Measurements from ENCODE around the gene RBM48.
"Not testable (repeated sequence)": the region's sequence is repeated elsewhere in the genome, so short reads cannot be mapped to it uniquely, and the experiment has no call there.

The RBM48 gene
- 37.5 reads per million, percentile 62 among the genes with 10 or more reads in this experiment for total RNA-seq

DNA sequence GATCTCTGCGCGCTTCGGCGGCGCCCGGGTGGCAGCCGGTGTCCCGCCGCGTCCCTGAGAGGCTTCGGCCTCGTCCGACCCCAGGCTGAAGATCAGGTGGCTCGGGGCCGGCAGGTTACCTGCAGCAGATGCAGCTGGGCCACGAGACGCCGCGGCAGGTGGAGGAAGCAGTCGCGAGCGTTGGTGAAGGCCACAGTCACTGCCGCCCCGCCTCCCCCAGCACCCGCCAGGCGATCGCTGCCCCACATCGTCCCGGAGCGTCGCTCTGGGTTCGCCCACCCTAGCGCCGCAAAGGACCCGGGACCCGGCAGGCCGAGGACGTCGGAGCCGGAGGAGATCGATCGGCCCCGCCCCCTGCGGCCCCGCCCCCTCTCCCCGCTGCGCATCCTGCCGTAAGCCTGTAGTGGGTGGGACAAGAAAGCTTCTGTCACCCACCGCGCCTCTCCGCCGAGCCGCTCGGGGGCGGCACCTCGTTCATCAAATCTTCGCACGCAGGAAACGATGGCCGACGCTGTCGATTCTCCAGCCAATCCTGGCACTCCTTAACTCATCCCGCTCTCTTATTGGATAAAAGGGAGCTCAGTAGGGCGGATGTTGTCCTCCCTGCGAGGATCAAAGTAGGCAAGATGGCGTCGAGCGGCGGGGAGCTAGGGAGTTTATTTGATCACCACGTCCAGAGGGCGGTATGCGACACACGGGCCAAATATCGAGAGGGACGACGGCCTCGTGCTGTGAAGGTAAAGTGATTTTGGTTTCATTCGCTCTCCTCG lies at the start of gene RBM48, which contains the start of gene PEX1:
TSS of gene RBM48 (plus strand) at position 608 of the 770 bp plus-strand sequence. CDS start at position 627, 19 bp downstream.
TSS of gene PEX1 (minus strand) at position 333 of the 770 bp plus-strand sequence. CDS start at position 248, 85 bp downstream.
- DNase-seq: peak; percentile 91

DNA sequence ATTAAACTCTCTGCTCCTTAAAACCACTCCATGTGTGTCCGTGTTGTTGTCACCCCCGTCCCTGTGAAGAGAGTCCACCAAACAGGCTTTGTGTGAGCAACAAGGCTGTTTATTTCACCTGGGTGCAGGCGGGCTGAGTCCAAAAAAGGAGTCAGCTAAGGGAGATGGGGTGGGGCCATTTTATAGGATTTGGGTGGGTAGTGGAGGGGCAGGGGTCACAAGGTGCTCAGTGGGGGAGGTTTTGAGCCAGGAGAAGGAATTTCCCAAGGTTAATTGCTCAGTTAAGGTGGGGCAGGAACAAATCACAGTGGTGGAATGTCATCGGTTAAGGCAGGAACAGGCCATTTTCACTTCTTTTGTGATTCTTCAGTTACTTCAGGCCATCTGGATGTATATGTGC lies 49.4 kb upstream of the RBM48 start:
- DNase-seq: not testable (repeated sequence)

DNA sequence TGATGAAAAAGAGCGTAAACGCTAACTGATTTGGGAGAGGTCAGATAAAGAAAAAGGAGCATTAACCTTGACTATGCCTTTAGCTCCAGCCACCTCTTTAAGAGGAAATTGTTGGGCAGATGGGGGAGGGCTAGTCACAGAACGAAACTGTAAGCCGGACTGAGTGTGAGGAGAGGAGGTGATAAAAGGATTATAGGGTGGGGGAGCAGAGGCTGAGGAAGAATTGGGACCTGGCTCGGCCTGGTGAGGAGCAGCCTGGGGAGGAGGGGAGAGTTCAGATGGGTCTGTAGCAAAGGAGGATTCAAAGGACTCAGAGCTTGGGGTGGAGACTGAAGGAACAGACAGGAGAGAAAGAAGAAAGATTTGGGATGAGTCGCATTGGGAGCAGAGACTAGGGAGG lies 45.0 kb upstream of the RBM48 start:
- not testable (repeated sequence) for DNase-seq

DNA sequence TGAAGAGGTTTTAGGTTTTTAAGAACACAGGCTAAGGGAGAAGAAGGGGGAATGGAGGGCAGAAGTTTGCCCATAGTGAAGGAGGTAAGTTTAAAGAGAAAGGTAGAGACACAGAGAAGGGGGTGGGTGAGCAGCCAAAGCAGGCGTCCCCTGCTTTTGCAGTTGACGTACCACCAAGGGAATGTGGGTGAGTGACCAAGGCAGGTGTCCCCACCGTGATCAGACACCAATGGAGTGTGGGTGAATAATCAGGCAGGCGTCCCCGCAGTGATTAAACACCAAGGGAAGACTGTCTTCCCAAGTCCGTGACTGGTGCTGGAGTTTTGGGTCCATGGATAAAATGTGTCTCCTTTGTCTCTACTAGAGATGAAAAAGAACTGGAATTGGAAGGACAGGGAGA lies 44.4 kb upstream of the RBM48 start:
- DNase-seq: not testable (repeated sequence)

DNA sequence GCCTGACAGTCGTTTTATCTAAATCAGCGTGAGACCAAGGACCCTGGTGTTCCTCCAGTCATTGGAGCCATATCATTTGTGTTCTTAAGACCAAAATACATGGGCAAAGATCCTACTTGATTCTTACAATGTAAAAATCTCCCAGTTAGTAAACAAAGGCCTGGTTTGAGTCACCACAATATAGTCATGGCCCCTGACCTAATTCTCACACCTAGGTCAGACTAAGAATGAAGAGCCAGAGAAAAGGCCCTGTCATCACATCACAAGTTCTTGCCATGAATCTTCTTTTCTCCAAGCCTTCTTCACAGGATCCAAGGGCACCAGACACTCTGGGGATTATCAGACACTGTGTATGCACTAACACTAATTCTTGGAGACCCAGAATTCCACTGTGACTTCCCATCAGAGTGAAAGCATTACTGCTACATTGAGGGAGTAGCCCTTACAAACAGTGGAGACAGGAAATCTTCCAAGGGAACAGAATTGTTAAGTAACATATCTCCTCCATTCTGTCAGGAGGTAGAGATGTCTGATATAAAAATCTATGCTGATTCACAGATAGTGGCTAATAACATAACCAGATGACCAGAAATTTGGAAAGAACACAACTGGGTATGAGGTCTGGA lies 43.2 kb upstream of the RBM48 start:
- no peak for DNase-seq

DNA sequence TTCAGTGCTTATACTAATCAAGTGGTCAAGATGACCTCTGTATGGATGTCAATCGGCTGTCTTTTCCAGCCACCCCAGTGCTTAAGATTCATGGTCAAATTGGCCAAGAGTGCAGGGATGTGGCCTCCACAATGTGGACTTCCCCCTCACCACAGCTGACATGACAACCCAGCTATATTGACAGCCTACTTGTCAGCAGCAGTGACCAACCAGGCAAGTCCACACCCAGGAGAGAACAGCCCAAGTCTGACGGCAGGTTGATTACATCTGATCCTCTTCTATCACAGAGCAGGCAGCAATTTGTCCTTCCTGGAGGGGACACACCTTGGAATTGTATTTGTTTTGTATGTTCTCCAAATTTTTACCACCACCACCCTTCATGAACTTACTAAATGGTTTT lies 42.6 kb upstream of the RBM48 start:
- DNase-seq: no peak

DNA sequence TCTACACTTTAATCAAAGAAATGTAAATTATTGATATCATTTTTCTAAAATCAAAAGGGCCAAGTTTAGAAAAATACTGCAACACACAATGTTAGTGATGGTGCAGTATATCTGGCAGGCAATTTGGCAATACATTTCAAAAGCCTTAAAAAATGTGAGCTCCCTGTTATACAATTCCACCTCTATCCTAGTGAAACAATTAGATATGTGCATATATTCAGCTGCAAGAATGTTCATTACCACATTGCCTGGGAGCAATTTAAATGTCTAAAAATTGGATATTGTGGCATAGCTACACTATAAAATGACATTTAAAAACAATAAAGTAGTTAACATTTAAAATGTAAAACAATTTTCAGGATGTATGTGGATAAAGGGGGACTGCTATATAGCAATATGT lies 40.8 kb upstream of the RBM48 start:
- no peak for DNase-seq

DNA sequence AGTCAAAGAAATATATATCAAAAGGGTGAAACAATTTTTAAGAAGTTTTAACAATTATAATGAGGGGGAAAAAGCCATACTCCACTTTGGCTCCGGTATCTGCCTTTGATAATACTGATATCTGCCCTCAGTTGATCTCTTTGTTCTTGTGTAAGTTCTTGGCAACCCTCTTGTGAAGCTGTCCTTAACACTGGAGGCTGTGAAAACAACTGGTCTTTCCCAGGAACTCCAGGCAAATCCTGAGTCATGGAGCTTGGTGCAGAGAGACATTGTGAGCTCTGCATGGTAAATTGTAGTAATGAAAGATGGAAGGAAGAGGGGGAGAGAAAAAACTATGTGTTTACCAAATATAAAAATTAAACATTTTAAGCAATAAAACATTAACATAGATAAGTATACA lies 39.0 kb upstream of the RBM48 start:
- DNase-seq: no peak

DNA sequence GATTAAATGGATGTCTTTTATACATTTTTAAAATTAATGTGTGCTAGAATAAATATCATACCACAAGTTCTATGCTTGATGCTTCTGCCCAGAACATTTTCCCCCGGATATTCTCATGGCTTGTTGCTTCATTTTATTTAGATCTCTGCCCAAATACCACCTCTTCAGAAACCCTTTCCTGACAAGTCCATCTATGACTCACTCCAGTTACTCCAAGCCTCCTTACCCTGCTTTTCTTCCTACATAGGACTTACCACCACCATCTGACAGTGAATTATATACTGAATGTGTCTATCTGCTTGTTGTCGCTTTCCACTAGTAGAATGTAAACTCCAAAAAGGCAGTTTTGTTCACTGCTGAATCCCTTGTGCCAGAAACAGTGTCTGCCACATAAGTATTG lies 31.7 kb upstream of the RBM48 start:
- DNase-seq: no peak

DNA sequence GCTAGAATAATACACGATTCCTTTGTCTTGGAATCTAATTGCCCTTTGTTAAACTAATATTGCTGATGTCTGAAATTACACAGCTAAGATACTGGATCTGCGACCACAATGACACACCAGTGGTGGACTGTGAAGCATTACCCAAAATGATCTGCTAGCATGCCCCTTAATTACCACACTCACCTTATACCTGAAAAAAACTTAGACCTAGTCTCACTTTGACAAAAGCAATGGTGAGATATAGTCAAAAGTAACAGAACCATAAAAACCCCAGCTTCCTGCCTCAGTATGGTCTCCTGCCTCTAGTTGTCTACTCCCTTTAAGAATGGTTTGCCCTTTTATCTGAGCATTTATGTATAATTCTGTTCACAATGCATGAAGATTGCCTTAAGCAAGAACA lies 30.0 kb upstream of the RBM48 start:
- no peak for DNase-seq

DNA sequence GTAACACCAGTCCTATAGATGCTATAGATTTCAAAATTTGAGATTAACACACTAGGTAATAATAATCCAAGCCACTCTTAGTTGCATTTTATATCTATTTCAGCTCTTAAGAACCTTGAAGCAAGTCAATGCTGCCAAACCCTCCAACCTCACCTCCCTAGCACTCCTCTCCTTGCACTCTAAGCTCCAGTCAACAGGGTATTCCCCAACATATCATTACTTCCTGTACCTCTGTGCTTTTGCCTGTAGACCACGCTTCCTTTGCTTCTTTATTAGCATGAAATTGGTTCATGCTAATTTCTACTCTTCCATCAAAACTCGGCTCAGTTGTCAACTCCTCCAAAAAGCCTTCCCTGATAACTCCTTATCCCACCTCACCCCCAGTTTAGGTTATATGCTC lies 24.8 kb upstream of the RBM48 start:
- DNase-seq: no peak

DNA sequence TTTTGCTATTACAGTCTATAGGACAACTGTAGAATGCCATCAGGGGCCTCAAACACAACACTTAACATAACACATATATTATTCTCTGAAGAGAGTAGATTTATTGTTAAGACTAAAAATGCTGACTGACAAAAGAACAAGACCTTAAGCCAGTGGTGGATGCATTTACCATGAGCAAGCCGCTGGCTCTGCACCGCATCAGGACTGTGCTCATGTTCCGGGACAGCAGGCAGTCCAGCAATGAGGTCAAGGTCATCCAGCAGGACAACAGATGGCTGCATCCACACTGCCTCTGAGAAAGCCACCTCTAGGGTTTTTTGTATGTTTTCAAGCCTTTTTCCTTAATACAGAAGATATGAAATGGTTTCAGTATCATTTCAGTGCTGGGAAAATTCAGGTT lies 24.0 kb upstream of the RBM48 start:
- DNase-seq: no peak

DNA sequence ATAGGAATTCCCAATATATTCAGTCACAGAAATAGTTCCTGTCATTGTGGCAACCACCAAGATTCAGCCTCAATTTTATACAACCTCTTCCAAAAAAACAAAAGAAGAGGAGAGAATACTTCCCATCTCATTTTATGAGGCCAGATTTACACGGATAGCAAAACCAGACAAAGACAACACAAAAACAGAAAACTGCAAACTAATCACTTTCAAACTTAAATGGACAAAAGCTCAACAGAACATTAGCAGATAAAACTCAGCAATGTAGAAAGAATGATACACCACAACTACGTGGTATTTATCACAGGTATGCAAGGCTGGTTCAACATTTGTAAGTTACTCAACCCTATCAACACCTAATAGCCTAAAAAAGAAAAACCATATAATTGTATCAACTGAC lies 22.2 kb upstream of the RBM48 start:
- no peak for DNase-seq

DNA sequence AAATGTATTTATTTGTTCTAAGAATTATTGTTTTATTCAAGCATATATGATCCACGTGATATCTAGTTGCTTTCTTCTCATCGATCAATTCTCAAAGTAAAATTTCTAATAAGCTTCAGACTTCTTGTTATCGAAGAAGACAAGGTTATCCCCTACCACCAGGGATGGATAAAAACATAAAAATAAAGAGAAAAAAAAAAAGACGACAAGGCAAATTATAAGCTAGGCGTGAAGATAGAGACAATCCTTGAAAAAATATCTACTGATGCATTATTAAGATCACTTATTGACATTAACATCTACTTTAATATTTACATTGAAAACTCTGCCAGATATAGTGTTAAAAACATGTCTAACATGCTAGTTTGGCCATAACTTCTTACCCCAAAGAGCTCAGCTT lies 19.6 kb upstream of the RBM48 start:
- no peak for DNase-seq

DNA sequence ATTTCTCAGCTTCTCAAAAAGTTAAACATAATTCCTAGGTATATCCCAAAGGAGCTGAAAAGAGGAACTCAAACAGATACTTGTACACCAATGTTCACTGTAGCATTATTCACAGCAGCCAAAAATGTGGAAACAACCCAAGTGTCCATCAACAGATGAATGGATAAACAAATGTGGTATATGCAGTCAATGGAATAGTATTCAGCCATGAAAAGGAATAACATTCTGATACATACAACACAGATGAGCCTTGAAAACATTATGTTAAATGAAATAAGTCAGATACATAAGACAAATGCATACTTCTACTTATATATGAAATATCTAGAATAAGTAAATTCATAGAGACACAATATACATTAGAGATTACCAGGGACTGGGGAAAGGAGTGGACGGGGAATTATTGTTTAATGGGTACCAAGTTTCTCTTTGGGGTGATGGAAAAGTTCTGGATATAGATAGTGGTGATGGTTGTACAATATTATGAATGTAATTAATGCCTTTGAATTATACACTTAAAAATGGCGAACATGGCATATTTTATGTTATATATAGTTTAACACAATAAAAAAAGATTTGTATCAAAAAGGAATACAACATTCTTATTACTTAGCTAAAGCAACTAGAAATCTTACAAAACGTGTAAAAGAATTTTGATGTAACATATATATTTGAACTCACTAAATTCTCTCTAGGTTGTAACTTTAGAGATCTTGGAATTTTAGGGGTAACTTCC lies 15.3 kb upstream of the RBM48 start:
- DNase-seq: no peak

DNA sequence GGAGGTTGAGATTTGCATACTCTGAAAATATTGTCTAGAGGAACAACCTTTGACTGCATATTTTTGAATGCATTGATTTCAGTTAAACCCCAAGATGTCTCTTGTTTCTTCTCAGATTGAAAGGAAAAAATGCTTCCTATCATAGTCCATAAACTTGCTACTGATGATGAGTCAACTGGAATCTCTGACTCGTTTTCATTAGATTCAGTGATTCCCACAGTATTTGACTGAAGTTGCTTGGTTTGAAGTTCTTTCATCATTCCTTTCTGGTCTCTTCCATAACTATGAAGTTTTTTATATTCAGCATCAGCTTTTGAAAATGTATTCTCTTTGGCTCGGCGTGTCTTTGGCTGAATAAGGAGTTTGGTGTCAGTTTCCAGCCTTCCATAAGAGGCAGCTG lies 11.0 kb upstream of the RBM48 start:
- DNase-seq: no peak

DNA sequence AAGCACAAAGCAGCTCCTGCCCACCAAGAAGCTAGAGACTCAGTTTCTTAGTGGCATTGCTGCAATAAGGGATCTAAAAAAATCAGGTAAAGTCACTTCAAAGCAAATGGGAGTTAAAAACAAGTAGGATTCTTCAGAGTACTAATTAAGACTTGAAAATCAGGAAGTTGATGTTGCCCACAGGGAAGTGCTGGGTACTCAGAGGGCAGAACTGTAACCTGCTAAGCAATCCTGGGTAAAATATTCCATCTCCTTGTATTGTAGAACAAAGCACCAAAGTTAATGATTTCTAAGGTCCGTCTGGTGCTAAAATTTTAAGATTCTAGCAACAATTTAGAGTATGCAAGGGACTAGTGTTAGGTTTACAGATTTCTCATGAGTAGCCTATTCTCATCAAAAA lies 8.6 kb upstream of the RBM48 start:
- DNase-seq: no peak

DNA sequence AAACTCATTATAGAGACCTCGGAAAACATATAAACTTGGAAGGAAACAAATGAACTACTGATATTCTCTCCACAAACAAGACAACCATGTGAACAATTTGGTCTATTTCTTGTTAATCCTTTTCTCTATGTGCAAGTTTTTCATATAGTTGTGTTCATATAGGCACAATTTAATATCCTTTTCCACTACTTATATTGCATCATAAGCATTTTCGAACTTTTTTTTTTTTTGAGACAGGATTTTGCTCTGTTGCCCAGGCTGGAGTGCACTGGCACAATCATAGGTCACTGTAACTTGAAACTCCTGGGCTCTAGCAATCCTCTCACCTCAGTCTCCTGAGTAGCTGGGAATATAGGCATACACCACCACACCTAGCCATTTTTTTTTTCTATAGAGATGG lies 5.5 kb upstream of the RBM48 start:
- DNase-seq: no peak

DNA sequence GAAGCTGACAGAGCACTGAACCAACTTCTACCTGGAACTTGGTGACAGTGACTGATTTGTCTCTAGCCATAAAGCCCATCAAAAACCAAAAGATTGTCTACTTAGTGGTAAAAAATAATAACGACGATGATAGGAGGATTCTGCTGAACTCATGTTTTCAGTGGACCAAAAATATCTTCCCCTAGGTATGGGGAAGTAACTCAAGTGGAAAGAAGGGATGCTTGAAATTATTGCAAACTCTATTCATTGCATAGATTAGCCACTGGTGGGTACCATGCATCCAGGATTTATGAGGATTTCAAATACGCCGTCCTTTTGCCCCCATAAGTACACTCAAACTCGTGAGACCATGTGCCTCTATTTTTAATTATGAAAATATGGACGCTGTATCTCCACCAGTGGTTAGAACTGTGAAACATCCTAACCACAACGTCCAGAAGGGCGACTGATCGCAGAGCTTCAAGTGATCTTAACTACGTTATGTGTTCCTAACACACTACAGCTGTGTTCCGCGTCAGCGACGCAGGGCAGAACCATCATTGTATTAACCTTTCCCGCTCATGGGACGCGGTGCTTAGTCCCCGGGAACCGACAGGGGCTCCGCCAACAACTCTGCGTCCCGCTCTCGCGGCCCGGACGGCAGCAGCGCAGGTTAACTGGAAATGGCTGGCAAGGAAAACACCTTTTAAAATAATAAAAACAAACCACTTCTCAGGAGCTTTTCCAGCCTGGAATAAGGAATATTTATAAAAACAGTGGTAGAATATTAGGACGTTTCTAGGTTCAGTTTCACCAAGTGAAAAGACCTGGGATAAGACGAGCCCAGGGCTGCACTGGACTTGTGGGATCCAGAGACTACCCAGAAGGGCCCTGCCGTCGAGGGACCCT lies 1.1 kb upstream of the RBM48 start:
- peak; percentile 45 for DNase-seq

DNA sequence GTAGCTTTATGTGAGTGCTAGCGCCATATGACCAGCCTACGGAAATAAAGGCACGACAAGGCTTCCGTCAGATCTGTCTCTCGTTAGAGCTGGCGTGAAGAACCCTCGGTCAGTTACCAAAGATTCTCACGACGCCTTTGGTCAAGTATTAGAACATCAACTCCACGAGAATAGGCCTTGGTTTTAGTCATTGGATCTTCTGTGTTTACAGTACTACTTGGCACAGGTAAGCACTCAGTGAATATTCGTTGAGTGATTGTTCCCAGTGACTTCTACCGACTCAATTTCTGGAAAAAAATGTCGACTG lies 316 bp downstream of the RBM48 start:
- no peak for DNase-seq

DNA sequence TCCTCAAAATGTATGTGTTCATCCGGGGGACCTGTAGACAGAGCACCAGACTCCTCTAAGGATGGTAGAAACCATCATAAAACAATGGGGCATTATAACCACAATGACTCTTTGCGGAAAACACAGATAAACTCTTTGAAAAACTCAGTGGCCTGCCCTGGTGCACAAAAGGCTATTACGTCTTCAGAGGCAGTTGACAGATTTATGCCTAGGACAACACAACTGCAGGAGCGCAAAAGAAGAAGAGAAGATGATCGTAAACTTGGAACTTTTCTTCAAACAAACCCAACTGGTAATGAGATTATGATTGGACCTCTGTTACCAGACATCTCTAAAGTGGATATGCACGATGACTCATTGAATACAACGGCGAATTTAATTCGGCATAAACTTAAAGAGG lies 6.0 kb downstream of the RBM48 start:
- no peak for DNase-seq

DNA sequence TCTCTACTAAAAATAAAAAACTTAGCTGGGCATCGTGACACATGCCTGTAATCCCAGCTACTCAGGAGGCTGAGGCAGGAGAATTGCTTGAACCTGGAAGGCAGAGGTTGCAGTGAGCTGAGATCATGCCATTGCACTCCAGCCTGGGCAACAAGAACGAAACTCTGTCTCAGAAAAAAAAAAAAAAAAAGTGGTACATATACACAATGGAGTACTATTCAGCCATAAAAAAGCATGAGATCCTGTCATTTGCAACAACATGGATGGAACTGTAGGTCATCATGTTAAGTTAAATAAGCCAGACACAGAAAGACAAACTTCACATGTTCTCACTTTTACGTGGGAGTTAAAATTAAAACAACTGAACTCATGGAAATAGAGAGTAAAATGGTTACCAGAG lies 14.9 kb downstream of the RBM48 start:
- DNase-seq: not testable (repeated sequence)

DNA sequence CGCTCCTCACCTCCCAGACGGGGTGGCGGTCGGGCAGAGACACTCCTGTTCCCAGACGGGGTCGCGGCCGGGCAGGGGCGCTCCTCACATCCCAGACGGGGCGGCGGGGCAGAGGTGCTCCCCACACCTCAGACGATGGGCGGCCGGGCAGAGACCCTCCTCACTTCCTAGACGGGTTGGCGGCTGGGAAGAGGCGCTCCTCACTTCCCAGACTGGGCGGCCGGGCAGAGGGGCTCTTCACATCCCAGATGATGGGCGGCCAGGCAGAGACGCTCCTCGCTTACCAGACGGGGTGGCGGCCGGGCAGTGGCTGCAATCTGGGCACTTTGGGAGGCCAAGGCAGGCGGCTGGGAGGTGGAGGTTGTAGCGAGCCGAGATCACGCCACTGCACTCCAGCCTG lies 16.5 kb downstream of the RBM48 start:
- not testable (repeated sequence) for DNase-seq

All from effector CD4-positive, alpha-beta T cell (primary cell).